Nephron (organoid): ENCODE measurements around the gene ALDH9A1.

ENCODE experiments used
- H3K27ac Mint-ChIP-seq, 3 experiments: 2 replicates each; pipeline ENCODE4 v1.8.0; 2020; ENCODE audit warnings: mixed read lengths in 3 of 3, mild to moderate bottlenecking in 2 of 3, moderate library complexity in 1 of 3
- H3K27me3 Mint-ChIP-seq: 2 replicates; pipeline ENCODE4 v1.8.0; 2021; ENCODE audit warnings: low read depth, mild to moderate bottlenecking, moderate library complexity, mixed read lengths
- H3K36me3 Mint-ChIP-seq: 2 replicates; pipeline ENCODE4 v1.8.0; 2020; ENCODE audit warnings: low read depth, mixed read lengths
- H3K4me1 Mint-ChIP-seq: 2 replicates; pipeline ENCODE4 v1.8.0; 2020; ENCODE audit warnings: mixed read lengths
- H3K4me3 Mint-ChIP-seq, 3 experiments: 2 replicates each; pipeline ENCODE4 v1.8.0; 2020; ENCODE audit warnings: mild to moderate bottlenecking in 3 of 3, mixed read lengths in 3 of 3, moderate library complexity in 2 of 3
- H3K9me3 Mint-ChIP-seq: 2 replicates; pipeline ENCODE4 v1.8.0; 2020; ENCODE audit warnings: mixed read lengths
- TF ChIP-seq, protein P1 (sequence below), 3 experiments: fragments of 200-600 bp; sonication (generic); IDR thresholded peaks; one replicate each; pipeline ENCODE4 v1.5.0; 2021; ENCODE audit warnings: antibody characterized with exemption in 3 of 3; ENCODE audit not compliant: unreplicated experiment in 3 of 3

Gene ALDH9A1

DNA sequence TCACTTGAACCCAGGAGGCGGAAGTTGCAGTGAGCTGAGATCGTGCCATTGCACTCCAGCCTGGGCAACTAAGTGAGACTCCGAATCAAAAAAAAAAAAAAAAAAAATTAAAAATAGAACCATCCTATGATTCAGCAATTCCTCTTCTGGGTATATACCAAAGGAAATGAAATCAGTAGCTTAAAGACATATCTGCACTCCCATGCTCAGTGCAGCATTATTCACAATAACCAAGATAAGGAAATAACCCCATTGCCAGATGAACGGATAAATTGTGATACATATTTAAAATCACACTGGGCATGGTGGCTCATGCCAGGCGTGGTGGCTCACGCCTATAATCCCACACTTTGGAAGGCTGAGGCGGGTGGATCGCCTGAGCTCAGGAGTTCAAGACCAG, 23.8 kb downstream of the ALDH9A1 start:
- no peaks in the 10 kb centered on the region for H3K4me1 Mint-ChIP-seq
- peaks cover 10% of the 10 kb centered on the region for H3K9me3 Mint-ChIP-seq
- peaks cover 75% of the 10 kb centered on the region for H3K36me3 Mint-ChIP-seq
- no peak overlapping the region for H3K4me3 Mint-ChIP-seq
- H3K27me3 Mint-ChIP-seq = no peaks in the 10 kb centered on the region
- TF ChIP-seq, protein P1, sequence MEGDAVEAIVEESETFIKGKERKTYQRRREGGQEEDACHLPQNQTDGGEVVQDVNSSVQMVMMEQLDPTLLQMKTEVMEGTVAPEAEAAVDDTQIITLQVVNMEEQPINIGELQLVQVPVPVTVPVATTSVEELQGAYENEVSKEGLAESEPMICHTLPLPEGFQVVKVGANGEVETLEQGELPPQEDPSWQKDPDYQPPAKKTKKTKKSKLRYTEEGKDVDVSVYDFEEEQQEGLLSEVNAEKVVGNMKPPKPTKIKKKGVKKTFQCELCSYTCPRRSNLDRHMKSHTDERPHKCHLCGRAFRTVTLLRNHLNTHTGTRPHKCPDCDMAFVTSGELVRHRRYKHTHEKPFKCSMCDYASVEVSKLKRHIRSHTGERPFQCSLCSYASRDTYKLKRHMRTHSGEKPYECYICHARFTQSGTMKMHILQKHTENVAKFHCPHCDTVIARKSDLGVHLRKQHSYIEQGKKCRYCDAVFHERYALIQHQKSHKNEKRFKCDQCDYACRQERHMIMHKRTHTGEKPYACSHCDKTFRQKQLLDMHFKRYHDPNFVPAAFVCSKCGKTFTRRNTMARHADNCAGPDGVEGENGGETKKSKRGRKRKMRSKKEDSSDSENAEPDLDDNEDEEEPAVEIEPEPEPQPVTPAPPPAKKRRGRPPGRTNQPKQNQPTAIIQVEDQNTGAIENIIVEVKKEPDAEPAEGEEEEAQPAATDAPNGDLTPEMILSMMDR (IDR thresholded peaks at IDR 0.05; ENCODE audit: unreplicated experiment in 3 of 3) = no peak
- H3K27ac Mint-ChIP-seq = no peak overlapping the region

DNA sequence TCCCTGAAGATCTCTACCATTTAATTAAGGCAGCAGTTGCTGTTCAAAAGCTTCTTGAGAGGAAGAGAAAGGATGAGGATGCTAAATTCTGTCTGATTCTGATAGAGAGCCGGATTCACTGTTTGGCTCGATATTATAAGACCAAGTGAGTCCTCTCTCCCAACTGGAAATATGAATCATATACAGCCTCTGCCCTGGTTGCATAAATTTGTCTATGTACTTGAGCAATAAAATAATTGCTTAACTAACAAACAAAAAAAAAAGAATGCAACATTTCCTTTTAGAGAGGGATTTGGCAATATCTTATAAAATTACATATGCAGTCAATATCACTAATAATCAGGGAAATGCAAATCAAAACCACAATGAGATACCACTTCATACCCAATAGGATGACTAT, 26.8 kb downstream of the ALDH9A1 start:
- Mint-ChIP-seq H3K36me3 (peaks cover 78% of the 10 kb centered on the region), H3K4me3 (no peak overlapping the region), H3K27me3 (no peaks in the 10 kb centered on the region), H3K27ac (no peak overlapping the region), H3K9me3 (peaks cover 10% of the 10 kb centered on the region), H3K4me1 (no peaks in the 10 kb centered on the region)
- TF ChIP-seq, protein P1 (IDR thresholded peaks at IDR 0.05; ENCODE audit: unreplicated experiment in 3 of 3) = no peak

DNA sequence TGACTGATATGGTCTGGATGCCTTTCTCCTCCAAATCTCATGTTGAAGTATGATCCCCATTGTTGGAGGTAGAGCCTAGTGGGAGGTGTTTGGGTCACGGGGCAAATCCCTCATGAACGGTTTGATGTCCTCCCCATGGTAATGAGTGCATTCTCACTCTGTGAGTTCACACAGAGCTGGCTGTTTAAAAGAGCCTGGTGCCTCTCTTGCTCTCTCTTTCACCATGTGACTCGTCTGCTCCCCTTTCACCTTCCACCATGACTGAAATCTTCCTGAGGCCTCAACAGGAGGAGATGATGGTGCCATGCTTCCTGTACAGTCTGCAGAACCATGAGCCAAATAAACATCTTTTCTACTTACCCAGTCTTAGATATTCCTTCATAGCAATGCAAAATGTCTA, 30.2 kb downstream of the ALDH9A1 start:
- TF ChIP-seq, protein P1 (IDR thresholded peaks at IDR 0.05; ENCODE audit: unreplicated experiment in 3 of 3) = no peak
- H3K4me3 Mint-ChIP-seq = no peak overlapping the region
- no peaks in the 10 kb centered on the region for H3K4me1 Mint-ChIP-seq
- H3K9me3 Mint-ChIP-seq = no peaks in the 10 kb centered on the region
- H3K27ac Mint-ChIP-seq = no peak overlapping the region
- H3K27me3 Mint-ChIP-seq = no peaks in the 10 kb centered on the region
- H3K36me3 Mint-ChIP-seq = peaks cover 85% of the 10 kb centered on the region

DNA sequence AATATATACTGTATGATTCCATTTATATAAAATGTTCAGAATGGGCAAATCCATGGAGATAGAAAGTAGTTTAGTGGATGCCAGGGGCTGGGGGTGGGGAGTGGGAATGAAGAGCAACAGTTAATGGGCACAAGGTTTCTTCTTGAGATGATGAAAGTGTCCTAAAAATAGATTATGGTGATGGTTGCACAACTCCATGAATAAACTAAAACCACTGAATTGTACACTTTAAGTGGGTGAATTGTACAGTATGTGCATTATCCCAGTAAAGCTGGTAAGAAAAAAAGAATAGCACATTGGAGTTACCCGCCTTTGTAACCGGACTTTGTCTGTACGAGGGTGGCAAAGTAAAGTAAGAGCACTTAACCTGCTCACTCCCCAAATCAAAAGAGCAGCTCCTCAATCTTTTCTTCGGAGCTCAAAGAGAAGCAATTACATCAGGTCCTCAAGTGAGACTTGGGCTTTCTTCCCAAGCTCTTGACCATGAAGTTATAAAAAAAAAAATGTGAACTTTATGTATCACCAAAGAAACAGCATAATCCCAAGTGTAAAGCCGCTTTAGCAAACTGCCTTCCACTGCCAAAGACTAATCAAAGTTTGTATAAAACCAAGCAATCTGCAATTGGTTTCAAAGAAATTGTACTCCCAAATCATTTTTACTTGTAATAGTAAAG, 32.1 kb downstream of the ALDH9A1 start:
- H3K4me3 Mint-ChIP-seq = no peak overlapping the region
- H3K9me3 Mint-ChIP-seq = no peaks in the 10 kb centered on the region
- H3K27ac Mint-ChIP-seq = no peak overlapping the region
- no peaks in the 10 kb centered on the region for H3K27me3 Mint-ChIP-seq
- no peaks in the 10 kb centered on the region for H3K4me1 Mint-ChIP-seq
- TF ChIP-seq, protein P1 (IDR thresholded peaks at IDR 0.05; ENCODE audit: unreplicated experiment in 3 of 3) = no peak
- H3K36me3 Mint-ChIP-seq = peaks cover 84% of the 10 kb centered on the region

DNA sequence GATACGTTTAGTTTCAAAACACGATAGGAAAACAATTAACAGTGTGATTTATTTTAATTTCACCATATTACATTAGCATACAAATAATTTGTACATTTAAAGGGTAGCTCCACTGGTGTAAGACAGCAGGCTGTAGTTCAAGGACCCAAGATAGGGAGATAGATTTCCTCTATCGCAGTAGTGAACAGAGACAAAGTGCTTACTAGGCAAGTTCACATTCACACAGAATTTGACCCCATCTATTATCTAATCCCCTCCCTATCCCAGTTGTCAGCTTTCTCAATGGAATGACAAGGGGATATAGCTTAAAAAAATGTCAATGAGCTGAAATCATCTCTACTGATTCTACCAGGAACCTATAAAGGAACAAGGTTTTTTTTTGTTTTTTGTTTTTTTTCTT, 36.2 kb downstream of the ALDH9A1 start:
- no peaks in the 10 kb centered on the region for H3K9me3 Mint-ChIP-seq
- H3K27ac Mint-ChIP-seq = no peak overlapping the region
- no peaks in the 10 kb centered on the region for H3K27me3 Mint-ChIP-seq
- no peak overlapping the region for H3K4me3 Mint-ChIP-seq
- TF ChIP-seq, protein P1 (IDR thresholded peaks at IDR 0.05; ENCODE audit: unreplicated experiment in 3 of 3) = no peak
- H3K4me1 Mint-ChIP-seq = no peaks in the 10 kb centered on the region
- H3K36me3 Mint-ChIP-seq = peaks cover 62% of the 10 kb centered on the region

DNA sequence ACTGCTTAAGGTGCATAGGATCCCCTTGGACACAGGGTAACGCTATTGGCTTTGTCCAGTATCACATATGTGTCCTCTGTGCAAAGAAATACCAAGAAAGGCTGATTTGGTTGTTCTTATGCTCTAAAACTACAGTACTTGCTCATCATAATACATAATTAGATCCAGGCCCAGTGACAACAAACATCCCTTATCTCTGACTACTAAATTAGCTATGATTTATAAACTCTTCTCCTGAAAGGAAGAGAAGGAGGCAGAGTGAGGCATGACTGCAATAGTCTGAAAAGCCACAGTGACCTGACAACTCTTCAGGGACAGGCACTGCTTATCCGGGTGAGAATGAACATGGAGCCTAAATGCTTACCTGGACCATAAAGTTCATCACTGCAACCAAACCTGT, 36.7 kb downstream of the ALDH9A1 start:
- Mint-ChIP-seq H3K27ac (no peak overlapping the region), H3K4me1 (no peaks in the 10 kb centered on the region), H3K4me3 (no peak overlapping the region), H3K9me3 (no peaks in the 10 kb centered on the region), H3K36me3 (peaks cover 60% of the 10 kb centered on the region), H3K27me3 (no peaks in the 10 kb centered on the region)
- TF ChIP-seq, protein P1 (IDR thresholded peaks at IDR 0.05; ENCODE audit: unreplicated experiment in 3 of 3) = no peak
